NCI-H526 treated with DMSO at 0.1 percent for 48 hours (cell line): ENCODE measurements around the gene QSOX2.

Experiments
- DNase-seq: peaks from one replicate; lab custom pipeline; 2025; lab: John Stamatoyannopoulos, UW

QSOX2 gene

GRCh38 chr9:136190237-136190601 lies 55.4 kb downstream of the QSOX2 start:
- no peak for DNase-seq

GRCh38 chr9:136189394-136190236 lies 56.0 kb downstream of the QSOX2 start:
- DNase-seq, result no peak

- DNase-seq, result no peak
Measured at GRCh38 chr9:136187683-136188586, 57.7 kb downstream of the QSOX2 start.

- no peak for DNase-seq
Measured at GRCh38 chr9:136187197-136187596, 58.4 kb downstream of the QSOX2 start.

- DNase-seq, result no peak
Measured at GRCh38 chr9:136186386-136186785, 59.2 kb downstream of the QSOX2 start.

GRCh38 chr9:136185596-136186366 lies 59.8 kb downstream of the QSOX2 start:
- DNase-seq, result no peak

GRCh38 chr9:136185066-136185465 lies 60.5 kb downstream of the QSOX2 start:
- no peak for DNase-seq

GRCh38 chr9:136182850-136183422 lies 62.7 kb downstream of the QSOX2 start:
- DNase-seq, result no peak

- no peak for DNase-seq
Measured at GRCh38 chr9:136182420-136182787, 63.2 kb downstream of the QSOX2 start.

- no peak for DNase-seq
Measured at GRCh38 chr9:136181784-136182419, 63.7 kb downstream of the QSOX2 start.

GRCh38 chr9:136180586-136180985 lies 65.0 kb downstream of the QSOX2 start:
- DNase-seq, result no peak

GRCh38 chr9:136179761-136180160 lies 65.9 kb downstream of the QSOX2 start:
- no peak for DNase-seq

- no peak for DNase-seq
Measured at GRCh38 chr9:136179101-136179616, 66.5 kb downstream of the QSOX2 start.

GRCh38 chr9:136178773-136179075 lies 66.9 kb downstream of the QSOX2 start:
- no peak for DNase-seq

- DNase-seq, result no peak
Measured at GRCh38 chr9:136178061-136178772, 67.4 kb downstream of the QSOX2 start.

- DNase-seq, result no peak
Measured at GRCh38 chr9:136177224-136177623, 68.4 kb downstream of the QSOX2 start.

- no peak for DNase-seq
Measured at GRCh38 chr9:136175616-136176197, 69.9 kb downstream of the QSOX2 start.

- no peak for DNase-seq
Measured at GRCh38 chr9:136174779-136175615, 70.6 kb downstream of the QSOX2 start.

- DNase-seq, result no peak
Measured at GRCh38 chr9:136173648-136174290, 71.8 kb downstream of the QSOX2 start.
